WTC11 (cell line): ENCODE data around the gene AIG1.

ENCODE experiments used
- ESRRA ChIP-seq: sonication (generic); formaldehyde crosslinking; IDR thresholded peaks from 2 replicates; pipeline ENCODE4 v1.8.1; 2022; ENCODE audit warnings: mild to moderate bottlenecking, missing genetic modification reagents, borderline replicate concordance
- NFYB ChIP-seq: sonication (generic); formaldehyde crosslinking; conservative IDR thresholded peaks from 2 replicates; pipeline ENCODE4 v1.8.0; 2022; ENCODE audit warnings: low read depth, missing genetic modification reagents
- TF ChIP-seq, protein P1 (sequence below): fragments of 200-600 bp; IDR thresholded peaks from 2 replicates; pipeline ENCODE4 v1.8.0; 2022; ENCODE audit warnings: antibody characterized with exemption

DNA sequence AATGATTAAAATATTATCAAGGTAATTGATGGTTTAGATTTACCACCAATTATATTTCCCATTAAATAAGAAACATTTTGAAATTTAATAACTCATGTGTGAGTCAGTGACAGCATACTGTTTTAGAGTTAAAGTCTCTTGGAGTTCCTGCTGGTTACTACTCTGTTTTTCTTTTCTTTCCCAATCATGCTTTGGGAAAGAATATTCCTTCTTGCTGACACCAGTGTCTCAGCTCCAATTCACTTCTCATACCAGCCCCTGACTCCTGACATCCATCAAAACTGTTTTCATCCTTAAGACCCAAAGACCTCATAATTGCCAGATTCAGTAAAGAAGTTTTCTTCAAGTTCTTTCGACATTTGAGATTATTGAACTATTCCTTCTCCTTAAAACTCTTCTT, 50.3 kb downstream of the AIG1 start:
- TF ChIP-seq, protein P1, sequence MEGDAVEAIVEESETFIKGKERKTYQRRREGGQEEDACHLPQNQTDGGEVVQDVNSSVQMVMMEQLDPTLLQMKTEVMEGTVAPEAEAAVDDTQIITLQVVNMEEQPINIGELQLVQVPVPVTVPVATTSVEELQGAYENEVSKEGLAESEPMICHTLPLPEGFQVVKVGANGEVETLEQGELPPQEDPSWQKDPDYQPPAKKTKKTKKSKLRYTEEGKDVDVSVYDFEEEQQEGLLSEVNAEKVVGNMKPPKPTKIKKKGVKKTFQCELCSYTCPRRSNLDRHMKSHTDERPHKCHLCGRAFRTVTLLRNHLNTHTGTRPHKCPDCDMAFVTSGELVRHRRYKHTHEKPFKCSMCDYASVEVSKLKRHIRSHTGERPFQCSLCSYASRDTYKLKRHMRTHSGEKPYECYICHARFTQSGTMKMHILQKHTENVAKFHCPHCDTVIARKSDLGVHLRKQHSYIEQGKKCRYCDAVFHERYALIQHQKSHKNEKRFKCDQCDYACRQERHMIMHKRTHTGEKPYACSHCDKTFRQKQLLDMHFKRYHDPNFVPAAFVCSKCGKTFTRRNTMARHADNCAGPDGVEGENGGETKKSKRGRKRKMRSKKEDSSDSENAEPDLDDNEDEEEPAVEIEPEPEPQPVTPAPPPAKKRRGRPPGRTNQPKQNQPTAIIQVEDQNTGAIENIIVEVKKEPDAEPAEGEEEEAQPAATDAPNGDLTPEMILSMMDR: no peak
- TF ChIP-seq NFYB (no peak), ESRRA (CRISPR knock-in tag) (no peak)
